ENCODE data around the gene TEX11. TPM values are rescaled to one million over a fixed set of nuclear protein-coding genes. Genes with fewer than 3 reads are reported as not detected.
A peak's percentile ranks its signal among the peaks of the same experiment; 100 is the strongest.

Gene TEX11
- total RNA-seq, 2 donors from 2014 or later: 0.75 TPM; not detected in 1

DNA sequence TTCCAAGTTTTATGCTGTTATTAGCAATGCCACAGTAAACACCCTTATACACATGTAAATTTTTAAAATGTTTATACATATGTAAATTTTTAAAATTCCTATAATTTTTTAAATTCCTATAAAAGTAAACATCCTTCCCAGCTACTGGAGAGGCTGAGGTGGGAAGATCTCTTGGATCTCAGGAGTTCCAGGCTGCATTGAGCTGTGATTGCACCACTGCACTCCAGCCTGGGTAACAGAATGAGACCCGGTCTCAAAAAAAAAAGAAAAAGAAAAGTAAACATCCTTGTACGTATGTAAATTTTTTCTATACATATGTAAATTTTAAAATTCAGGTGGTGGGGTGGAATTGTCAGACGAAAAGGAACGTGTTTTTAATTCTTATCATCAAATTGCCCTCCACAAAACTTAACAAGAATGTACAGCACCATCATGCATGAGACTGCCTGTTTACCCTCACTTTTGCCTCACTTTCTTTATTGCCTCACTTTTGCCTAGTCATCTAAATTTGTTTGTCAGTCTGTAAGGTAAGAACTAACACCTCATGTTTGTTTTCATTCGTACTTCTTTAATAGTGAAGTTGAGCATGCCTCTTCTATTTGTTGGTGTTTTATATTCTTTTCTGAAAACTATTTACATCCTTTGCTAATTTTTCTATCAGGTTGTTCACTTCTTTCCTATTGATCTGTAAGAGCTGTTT lies 14.4 kb upstream of the TEX11 start:
- peaks cover 19% of the 10 kb centered on the region for H3K36me3 ChIP-seq (ENCODE audit: control insufficient read depth, insufficient read depth, low read length)
- H3K27ac Mint-ChIP-seq: peak overlapping the region; percentile 74
- no peaks in the 10 kb centered on the region for H3K27me3 Mint-ChIP-seq (ENCODE audit: insufficient read depth)
- no peak overlapping the region for H3K4me3 ChIP-seq (ENCODE audit: low read length)
- no CpG with 5 or more reads among the region's 5 CpGs for WGBS, 2 experiments (ENCODE audit: insufficient coverage in 1 of 2, insufficient read length in 1 of 2)
- H3K9ac ChIP-seq (ENCODE audit: extremely low read depth, low read length, poor library complexity, severe bottlenecking): no peak overlapping the region
- no peaks in the 10 kb centered on the region for H3K27me3 ChIP-seq (ENCODE audit: control insufficient read depth, insufficient read depth, low read length, poor library complexity, severe bottlenecking)
- TF ChIP-seq, protein P1, sequence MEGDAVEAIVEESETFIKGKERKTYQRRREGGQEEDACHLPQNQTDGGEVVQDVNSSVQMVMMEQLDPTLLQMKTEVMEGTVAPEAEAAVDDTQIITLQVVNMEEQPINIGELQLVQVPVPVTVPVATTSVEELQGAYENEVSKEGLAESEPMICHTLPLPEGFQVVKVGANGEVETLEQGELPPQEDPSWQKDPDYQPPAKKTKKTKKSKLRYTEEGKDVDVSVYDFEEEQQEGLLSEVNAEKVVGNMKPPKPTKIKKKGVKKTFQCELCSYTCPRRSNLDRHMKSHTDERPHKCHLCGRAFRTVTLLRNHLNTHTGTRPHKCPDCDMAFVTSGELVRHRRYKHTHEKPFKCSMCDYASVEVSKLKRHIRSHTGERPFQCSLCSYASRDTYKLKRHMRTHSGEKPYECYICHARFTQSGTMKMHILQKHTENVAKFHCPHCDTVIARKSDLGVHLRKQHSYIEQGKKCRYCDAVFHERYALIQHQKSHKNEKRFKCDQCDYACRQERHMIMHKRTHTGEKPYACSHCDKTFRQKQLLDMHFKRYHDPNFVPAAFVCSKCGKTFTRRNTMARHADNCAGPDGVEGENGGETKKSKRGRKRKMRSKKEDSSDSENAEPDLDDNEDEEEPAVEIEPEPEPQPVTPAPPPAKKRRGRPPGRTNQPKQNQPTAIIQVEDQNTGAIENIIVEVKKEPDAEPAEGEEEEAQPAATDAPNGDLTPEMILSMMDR (conservative IDR thresholded peaks at IDR 0.05): no peak
- H3K36me3 Mint-ChIP-seq (ENCODE audit: low read depth): peaks cover 27% of the 10 kb centered on the region
- peaks cover 13% of the 10 kb centered on the region for H3K4me1 Mint-ChIP-seq
- no peak overlapping the region for H3K4me3 Mint-ChIP-seq
- H3K9me3 Mint-ChIP-seq: peaks cover 50% of the 10 kb centered on the region
- H3K9me3 ChIP-seq (ENCODE audit: control insufficient read depth, low read length): no peaks in the 10 kb centered on the region
- no peak overlapping the region for H3K27ac ChIP-seq (ENCODE audit: low read depth, low read length)
- H3K4me1 ChIP-seq (ENCODE audit: control insufficient read depth, insufficient read depth, low read length): peaks cover 2% of the 10 kb centered on the region
- no peak for DNase-seq

GRCh38 chrX:70921709-70922352 lies 13.3 kb upstream of the TEX11 start:
- Histone ChIP-seq H3K4me1 (ENCODE audit: control insufficient read depth, insufficient read depth, low read length) (peaks cover 2% of the 10 kb centered on the region), H3K4me3 (ENCODE audit: low read length) (no peak overlapping the region), H3K27me3 (ENCODE audit: control insufficient read depth, insufficient read depth, low read length, poor library complexity, severe bottlenecking) (no peaks in the 10 kb centered on the region), H3K36me3 (ENCODE audit: control insufficient read depth, insufficient read depth, low read length) (peaks cover 9% of the 10 kb centered on the region), H3K9ac (ENCODE audit: extremely low read depth, low read length, poor library complexity, severe bottlenecking) (no peak overlapping the region), H3K9me3 (ENCODE audit: control insufficient read depth, low read length) (no peaks in the 10 kb centered on the region), H3K27ac (ENCODE audit: low read depth, low read length) (no peak overlapping the region)
- Mint-ChIP-seq H3K9me3 (peaks cover 42% of the 10 kb centered on the region), H3K4me3 (no peak overlapping the region), H3K27me3 (ENCODE audit: insufficient read depth) (no peaks in the 10 kb centered on the region), H3K27ac (peak overlapping the region; percentile 37), H3K4me1 (peaks cover 13% of the 10 kb centered on the region), H3K36me3 (ENCODE audit: low read depth) (peaks cover 18% of the 10 kb centered on the region)
- no peak for DNase-seq
- 0 to 25% methylated on average over 1 to 3 of the region's 3 CpGs for WGBS, 2 experiments (ENCODE audit: insufficient coverage in 1 of 2, insufficient read length in 1 of 2)
- TF ChIP-seq, protein P1 (conservative IDR thresholded peaks at IDR 0.05): no peak

- H3K9me3 Mint-ChIP-seq: peaks cover 33% of the 10 kb centered on the region
- Histone ChIP-seq H3K27me3 (ENCODE audit: control insufficient read depth, insufficient read depth, low read length, poor library complexity, severe bottlenecking) (no peaks in the 10 kb centered on the region), H3K27ac (ENCODE audit: low read depth, low read length) (no peak overlapping the region), H3K9me3 (ENCODE audit: control insufficient read depth, low read length) (no peaks in the 10 kb centered on the region), H3K9ac (ENCODE audit: extremely low read depth, low read length, poor library complexity, severe bottlenecking) (no peak overlapping the region), H3K36me3 (ENCODE audit: control insufficient read depth, insufficient read depth, low read length) (no peaks in the 10 kb centered on the region), H3K4me1 (ENCODE audit: control insufficient read depth, insufficient read depth, low read length) (no peaks in the 10 kb centered on the region), H3K4me3 (ENCODE audit: low read length) (no peak overlapping the region)
- TF ChIP-seq, protein P1 (conservative IDR thresholded peaks at IDR 0.05): no peak
- H3K4me1 Mint-ChIP-seq: peaks cover under 1% of the 10 kb centered on the region
- H3K27ac Mint-ChIP-seq: no peak overlapping the region
- WGBS, 2 experiments (ENCODE audit: insufficient coverage in 1 of 2, insufficient read length in 1 of 2): 93% methylated on average over 3 of the region's 4 CpGs; no CpG with 5 or more reads in 1 of the 2 experiments
- H3K36me3 Mint-ChIP-seq (ENCODE audit: low read depth): no peaks in the 10 kb centered on the region
- no peak for DNase-seq
- H3K4me3 Mint-ChIP-seq: no peak overlapping the region
- H3K27me3 Mint-ChIP-seq (ENCODE audit: insufficient read depth): no peaks in the 10 kb centered on the region
Observed at GRCh38 chrX:70916754-70917153, 8.2 kb upstream of the TEX11 start.

Measured in endodermal cell (in vitro differentiated cells).